HepG2 (cell line): Measurements from ENCODE around the gene P2RY11. TPM values are rescaled to one million over a fixed set of nuclear protein-coding genes. Genes with fewer than 3 reads are reported as not detected.

Experiments
- DPF2 ChIP-seq: sonication (generic); formaldehyde crosslinking; IDR thresholded peaks from 2 replicates; pipeline ENCODE4 v1.4.0; 2020; ENCODE audit warnings: mild to moderate bottlenecking, low read depth, missing genetic modification reagents, borderline replicate concordance
- GATA4 ChIP-seq: sonication (generic); IDR thresholded peaks from 2 replicates; pipeline ENCODE4 v1.6.1; 2016; ENCODE audit warnings: antibody characterized with exemption, low read depth, borderline replicate concordance
- HIVEP1 ChIP-seq: sonication (generic); formaldehyde crosslinking; IDR thresholded peaks from 2 replicates; pipeline ENCODE4 v1.4.0; 2020; ENCODE audit warnings: mild to moderate bottlenecking, missing genetic modification reagents
- PRMT3 ChIP-seq: sonication (generic); formaldehyde crosslinking; IDR thresholded peaks from 2 replicates; pipeline ENCODE4 v1.8.1; 2022; ENCODE audit warnings: low read depth, mild to moderate bottlenecking, moderate library complexity, missing genetic modification reagents, borderline replicate concordance
- ZFP82 ChIP-seq: sonication (generic); formaldehyde crosslinking; IDR thresholded peaks from 2 replicates; pipeline ENCODE4 v1.5.1; 2020; ENCODE audit warnings: mild to moderate bottlenecking, missing genetic modification reagents, borderline replicate concordance
- ZFP90 ChIP-seq: sonication (generic); formaldehyde crosslinking; IDR thresholded peaks from 2 replicates; pipeline ENCODE4 v1.8.0; 2022; ENCODE audit warnings: missing genetic modification reagents, mild to moderate bottlenecking, inconsistent platforms, borderline replicate concordance
- ZNF563 ChIP-seq: sonication (generic); formaldehyde crosslinking; IDR thresholded peaks from 2 replicates; pipeline ENCODE4 v1.8.0; 2022; ENCODE audit warnings: mild to moderate bottlenecking, moderate library complexity, missing genetic modification reagents
- ZSCAN30 ChIP-seq: sonication (generic); formaldehyde crosslinking; IDR thresholded peaks from 2 replicates; pipeline ENCODE4 v1.5.0; 2020; ENCODE audit warnings: mild to moderate bottlenecking, missing genetic modification reagents
- polyA plus RNA-seq, 8 experiments: library from polyadenylated mRNA; depleted of rRNA in 3 of 8; stranded (reverse) in 7 of 8; unstranded in 1 of 8; fragments of >200 nt; fragmentation: Illumina TruSeq in 4 of 8; extraction: Trizol in 4 of 8; gene quantifications; 2 replicates each; pipeline versions ENCODE4 v1.2.1 to v1.2.3, GENCODE V29; 2011 to 2016; ENCODE audit warnings: low read depth in 4 of 8, missing spikeins in 1 of 8, mixed read lengths in 1 of 8; ENCODE audit not compliant: insufficient read depth in 1 of 8
- total RNA-seq, 5 experiments: library from RNA; depleted of rRNA; stranded (reverse); fragments of >200 nt; fragmentation: Illumina TruSeq; extraction: Trizol; gene quantifications; 2 replicates each; pipeline ENCODE4 v1.2.3, GENCODE V29; 2016; ENCODE audit warnings: low read depth in 1 of 5
- TF ChIP-seq, protein P1 (sequence below): sonication (generic); formaldehyde crosslinking; IDR thresholded peaks from 2 replicates; pipeline ENCODE4 v1.4.0; 2020; ENCODE audit warnings: missing genetic modification reagents, borderline replicate concordance
- TF ChIP-seq, protein P2 (sequence below): sonication (generic); formaldehyde crosslinking; IDR thresholded peaks from 2 replicates; pipeline ENCODE4 v1.8.0; 2022; ENCODE audit warnings: missing genetic modification reagents, low read depth, mild to moderate bottlenecking, borderline replicate concordance
- TF ChIP-seq, protein P3 (sequence below): sonication (generic); formaldehyde crosslinking; IDR thresholded peaks from 2 replicates; pipeline ENCODE4 v1.9.0; 2021; ENCODE audit warnings: mild to moderate bottlenecking, missing genetic modification reagents
- TF ChIP-seq, protein P4 (sequence below): sonication (generic); formaldehyde crosslinking; IDR thresholded peaks from 2 replicates; pipeline ENCODE4 v1.5.0; 2020; ENCODE audit warnings: mild to moderate bottlenecking, missing genetic modification reagents

Gene P2RY11
- total and polyA plus RNA-seq, 2 of the 13 experiments (the other 11 are each of a cell fraction or from before 2014, with no cell fraction given): 4.0 to 7.8 TPM

DNA sequence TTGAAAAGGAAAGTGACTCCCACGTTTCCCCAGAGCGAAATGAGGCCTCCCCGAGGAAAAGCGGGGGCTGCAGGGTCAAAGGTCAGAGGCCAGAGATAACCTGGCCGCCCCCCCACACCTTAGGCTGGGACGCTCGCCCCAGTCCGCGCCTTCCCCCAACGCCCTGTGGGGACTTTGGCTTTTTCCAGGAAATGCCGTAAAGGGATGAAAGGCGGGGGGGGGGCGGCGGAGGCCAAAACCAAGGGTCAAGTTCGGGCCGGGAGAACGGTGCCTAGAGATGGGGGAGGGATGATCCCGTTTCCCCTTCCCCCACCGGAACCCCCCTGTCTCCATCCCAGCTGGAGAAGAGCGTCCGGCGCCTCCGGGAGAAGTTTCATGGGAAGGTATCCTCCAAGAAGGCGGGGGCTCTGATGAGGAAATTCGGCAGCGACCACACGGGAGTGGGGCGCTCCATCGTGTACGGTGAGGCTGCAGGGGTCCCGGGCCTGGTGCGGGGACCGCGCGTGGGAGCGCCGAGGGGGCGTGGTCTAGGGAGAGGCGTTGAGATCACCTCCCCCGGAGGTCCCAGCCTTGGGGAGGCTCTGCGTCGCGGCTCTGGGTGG, 24.8 kb upstream of the P2RY11 start (continued):
- TF ChIP-seq, protein P1, sequence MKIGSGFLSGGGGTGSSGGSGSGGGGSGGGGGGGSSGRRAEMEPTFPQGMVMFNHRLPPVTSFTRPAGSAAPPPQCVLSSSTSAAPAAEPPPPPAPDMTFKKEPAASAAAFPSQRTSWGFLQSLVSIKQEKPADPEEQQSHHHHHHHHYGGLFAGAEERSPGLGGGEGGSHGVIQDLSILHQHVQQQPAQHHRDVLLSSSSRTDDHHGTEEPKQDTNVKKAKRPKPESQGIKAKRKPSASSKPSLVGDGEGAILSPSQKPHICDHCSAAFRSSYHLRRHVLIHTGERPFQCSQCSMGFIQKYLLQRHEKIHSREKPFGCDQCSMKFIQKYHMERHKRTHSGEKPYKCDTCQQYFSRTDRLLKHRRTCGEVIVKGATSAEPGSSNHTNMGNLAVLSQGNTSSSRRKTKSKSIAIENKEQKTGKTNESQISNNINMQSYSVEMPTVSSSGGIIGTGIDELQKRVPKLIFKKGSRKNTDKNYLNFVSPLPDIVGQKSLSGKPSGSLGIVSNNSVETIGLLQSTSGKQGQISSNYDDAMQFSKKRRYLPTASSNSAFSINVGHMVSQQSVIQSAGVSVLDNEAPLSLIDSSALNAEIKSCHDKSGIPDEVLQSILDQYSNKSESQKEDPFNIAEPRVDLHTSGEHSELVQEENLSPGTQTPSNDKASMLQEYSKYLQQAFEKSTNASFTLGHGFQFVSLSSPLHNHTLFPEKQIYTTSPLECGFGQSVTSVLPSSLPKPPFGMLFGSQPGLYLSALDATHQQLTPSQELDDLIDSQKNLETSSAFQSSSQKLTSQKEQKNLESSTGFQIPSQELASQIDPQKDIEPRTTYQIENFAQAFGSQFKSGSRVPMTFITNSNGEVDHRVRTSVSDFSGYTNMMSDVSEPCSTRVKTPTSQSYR (CRISPR knock-in tag): peak; percentile 86; the same call in 1 of the 2 replicates
- TF ChIP-seq ZSCAN30 (CRISPR knock-in tag) (no peak), DPF2 (CRISPR knock-in tag) (no peak), GATA4 (peak; percentile 51; the same call in 1 of the 2 replicates), HIVEP1 (CRISPR knock-in tag) (peak; percentile 75; the same call in 1 of the 2 replicates), ZNF563 (CRISPR knock-in tag) (0 out of 2 replicates have a peak, but pooled peaks have one; percentile 70), ZFP82 (CRISPR knock-in tag) (peak; percentile 10; the same call in 1 of the 2 replicates), PRMT3 (CRISPR knock-in tag) (no peak), ZFP90 (0 out of 2 replicates have a peak, but pooled peaks have one; percentile 41)
- TF ChIP-seq, protein P2, sequence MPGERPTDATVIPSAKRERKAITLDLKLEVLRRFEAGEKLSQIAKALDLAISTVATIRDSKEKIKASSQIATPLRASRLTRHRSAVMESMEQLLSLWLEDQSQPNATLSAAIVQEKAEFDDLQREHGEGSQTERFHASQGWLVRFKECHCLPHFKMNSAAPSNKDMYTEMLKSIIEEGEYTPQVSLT (CRISPR knock-in tag): no peak
- TF ChIP-seq, protein P3, sequence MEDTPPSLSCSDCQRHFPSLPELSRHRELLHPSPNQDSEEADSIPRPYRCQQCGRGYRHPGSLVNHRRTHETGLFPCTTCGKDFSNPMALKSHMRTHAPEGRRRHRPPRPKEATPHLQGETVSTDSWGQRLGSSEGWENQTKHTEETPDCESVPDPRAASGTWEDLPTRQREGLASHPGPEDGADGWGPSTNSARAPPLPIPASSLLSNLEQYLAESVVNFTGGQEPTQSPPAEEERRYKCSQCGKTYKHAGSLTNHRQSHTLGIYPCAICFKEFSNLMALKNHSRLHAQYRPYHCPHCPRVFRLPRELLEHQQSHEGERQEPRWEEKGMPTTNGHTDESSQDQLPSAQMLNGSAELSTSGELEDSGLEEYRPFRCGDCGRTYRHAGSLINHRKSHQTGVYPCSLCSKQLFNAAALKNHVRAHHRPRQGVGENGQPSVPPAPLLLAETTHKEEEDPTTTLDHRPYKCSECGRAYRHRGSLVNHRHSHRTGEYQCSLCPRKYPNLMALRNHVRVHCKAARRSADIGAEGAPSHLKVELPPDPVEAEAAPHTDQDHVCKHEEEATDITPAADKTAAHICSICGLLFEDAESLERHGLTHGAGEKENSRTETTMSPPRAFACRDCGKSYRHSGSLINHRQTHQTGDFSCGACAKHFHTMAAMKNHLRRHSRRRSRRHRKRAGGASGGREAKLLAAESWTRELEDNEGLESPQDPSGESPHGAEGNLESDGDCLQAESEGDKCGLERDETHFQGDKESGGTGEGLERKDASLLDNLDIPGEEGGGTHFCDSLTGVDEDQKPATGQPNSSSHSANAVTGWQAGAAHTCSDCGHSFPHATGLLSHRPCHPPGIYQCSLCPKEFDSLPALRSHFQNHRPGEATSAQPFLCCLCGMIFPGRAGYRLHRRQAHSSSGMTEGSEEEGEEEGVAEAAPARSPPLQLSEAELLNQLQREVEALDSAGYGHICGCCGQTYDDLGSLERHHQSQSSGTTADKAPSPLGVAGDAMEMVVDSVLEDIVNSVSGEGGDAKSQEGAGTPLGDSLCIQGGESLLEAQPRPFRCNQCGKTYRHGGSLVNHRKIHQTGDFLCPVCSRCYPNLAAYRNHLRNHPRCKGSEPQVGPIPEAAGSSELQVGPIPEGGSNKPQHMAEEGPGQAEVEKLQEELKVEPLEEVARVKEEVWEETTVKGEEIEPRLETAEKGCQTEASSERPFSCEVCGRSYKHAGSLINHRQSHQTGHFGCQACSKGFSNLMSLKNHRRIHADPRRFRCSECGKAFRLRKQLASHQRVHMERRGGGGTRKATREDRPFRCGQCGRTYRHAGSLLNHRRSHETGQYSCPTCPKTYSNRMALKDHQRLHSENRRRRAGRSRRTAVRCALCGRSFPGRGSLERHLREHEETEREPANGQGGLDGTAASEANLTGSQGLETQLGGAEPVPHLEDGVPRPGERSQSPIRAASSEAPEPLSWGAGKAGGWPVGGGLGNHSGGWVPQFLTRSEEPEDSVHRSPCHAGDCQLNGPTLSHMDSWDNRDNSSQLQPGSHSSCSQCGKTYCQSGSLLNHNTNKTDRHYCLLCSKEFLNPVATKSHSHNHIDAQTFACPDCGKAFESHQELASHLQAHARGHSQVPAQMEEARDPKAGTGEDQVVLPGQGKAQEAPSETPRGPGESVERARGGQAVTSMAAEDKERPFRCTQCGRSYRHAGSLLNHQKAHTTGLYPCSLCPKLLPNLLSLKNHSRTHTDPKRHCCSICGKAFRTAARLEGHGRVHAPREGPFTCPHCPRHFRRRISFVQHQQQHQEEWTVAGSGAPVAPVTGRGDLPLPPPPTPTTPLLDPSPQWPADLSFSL (CRISPR knock-in tag): no peak
- TF ChIP-seq, protein P4, sequence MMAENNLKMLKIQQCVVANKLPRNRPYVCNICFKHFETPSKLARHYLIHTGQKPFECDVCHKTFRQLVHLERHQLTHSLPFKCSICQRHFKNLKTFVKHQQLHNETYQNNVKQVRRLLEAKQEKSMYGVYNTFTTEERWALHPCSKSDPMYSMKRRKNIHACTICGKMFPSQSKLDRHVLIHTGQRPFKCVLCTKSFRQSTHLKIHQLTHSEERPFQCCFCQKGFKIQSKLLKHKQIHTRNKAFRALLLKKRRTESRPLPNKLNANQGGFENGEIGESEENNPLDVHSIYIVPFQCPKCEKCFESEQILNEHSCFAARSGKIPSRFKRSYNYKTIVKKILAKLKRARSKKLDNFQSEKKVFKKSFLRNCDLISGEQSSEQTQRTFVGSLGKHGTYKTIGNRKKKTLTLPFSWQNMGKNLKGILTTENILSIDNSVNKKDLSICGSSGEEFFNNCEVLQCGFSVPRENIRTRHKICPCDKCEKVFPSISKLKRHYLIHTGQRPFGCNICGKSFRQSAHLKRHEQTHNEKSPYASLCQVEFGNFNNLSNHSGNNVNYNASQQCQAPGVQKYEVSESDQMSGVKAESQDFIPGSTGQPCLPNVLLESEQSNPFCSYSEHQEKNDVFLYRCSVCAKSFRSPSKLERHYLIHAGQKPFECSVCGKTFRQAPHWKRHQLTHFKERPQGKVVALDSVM (CRISPR knock-in tag): peak; percentile 63
